ENCODE data around the gene PDZD8. TPM values are rescaled to one million over a fixed set of nuclear protein-coding genes. Genes with fewer than 3 reads are reported as not detected.

PDZD8 gene
- total RNA-seq, 4 donors from 2014 or later = 15.9 to 25.0 (median 18.1) TPM

DNA sequence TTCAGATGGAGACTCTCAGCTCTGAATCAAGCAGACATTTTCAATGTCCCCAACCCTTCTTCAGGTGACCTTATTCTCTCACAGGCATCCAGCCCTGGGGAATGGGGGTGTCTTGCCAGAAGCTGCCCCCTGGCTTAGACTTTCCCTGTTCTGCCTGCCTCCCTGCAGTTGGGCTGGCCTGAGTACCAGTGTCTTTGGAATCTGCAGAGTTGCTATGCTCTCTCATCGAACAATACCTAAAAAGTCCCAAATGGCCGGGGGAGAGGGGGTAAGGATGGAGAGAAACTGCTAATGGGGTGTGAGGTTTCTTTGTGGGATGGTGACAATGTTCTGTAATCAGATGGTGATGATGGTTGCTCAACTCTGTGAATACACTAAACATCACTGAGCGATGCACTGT lies 113.7 kb downstream of the PDZD8 start:
- in situ Hi-C loops (cut with MboI; ENCODE audit: low sequenced_read_pairs in 4 of 4) = no loop called here
- ATAC-seq = no peak
- DNase-seq = no peak
- Histone ChIP-seq H3K27ac (no peak overlapping the region), H3K27me3 (peaks cover 6 to 29% (median 14%) of the 10 kb centered on the region in 3 donors), H3K4me3 (no peak overlapping the region), H3K36me3 (no peaks in the 10 kb centered on the region), H3K9me3 (no peaks in the 10 kb centered on the region), H3K4me1 (no peaks in the 10 kb centered on the region)
- intact Hi-C loops (cut with DNase I; ENCODE audit: low total_unique reads) = no loop called here
- TF ChIP-seq POLR2A (IDR thresholded peaks at IDR 0.05) = no peak
- TF ChIP-seq CTCF (IDR thresholded peaks at IDR 0.05 in 4 of 5, conservative IDR thresholded peaks at IDR 0.05 in 1 of 5) = no peak

GRCh38 chr10:117260084-117260483 lies 115.2 kb downstream of the PDZD8 start:
- DNase-seq (no peak), ATAC-seq (no peak)
- Histone ChIP-seq H3K27ac (no peak overlapping the region), H3K4me3 (no peak overlapping the region), H3K9me3 (no peaks in the 10 kb centered on the region), H3K4me1 (no peaks in the 10 kb centered on the region), H3K27me3 (peaks cover 6 to 29% (median 14%) of the 10 kb centered on the region in 3 donors), H3K36me3 (no peaks in the 10 kb centered on the region)
- TF ChIP-seq CTCF (IDR thresholded peaks at IDR 0.05 in 4 of 5, conservative IDR thresholded peaks at IDR 0.05 in 1 of 5) (no peak), POLR2A (IDR thresholded peaks at IDR 0.05) (no peak)
- in situ Hi-C loops (cut with MboI; ENCODE audit: low sequenced_read_pairs in 4 of 4) (no loop called here), intact Hi-C loops (cut with DNase I; ENCODE audit: low total_unique reads) (no loop called here)

DNA sequence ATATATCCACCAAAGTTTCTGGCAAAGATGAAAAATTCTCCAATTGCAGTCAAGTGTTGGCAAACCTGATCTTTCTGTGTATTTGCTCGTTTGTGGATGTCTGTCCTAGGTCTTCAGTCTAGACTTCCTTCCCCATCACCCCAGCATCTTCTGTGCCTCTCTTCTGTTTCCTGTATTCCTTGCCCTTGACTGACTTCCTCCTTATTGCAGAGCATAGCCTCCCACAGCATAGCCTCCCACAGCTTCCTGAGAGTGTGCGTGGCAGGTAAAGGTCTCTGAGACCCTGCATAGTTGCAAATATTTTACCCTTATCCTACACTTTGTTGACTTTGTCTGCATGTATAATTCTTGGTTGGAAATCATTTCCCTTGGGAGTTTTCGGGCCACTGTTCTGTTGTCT lies 116.0 kb downstream of the PDZD8 start:
- Histone ChIP-seq H3K36me3 (no peaks in the 10 kb centered on the region), H3K4me1 (no peaks in the 10 kb centered on the region), H3K4me3 (no peak overlapping the region), H3K27ac (no peak overlapping the region), H3K9me3 (no peaks in the 10 kb centered on the region), H3K27me3 (peaks cover 6 to 29% (median 14%) of the 10 kb centered on the region in 3 donors)
- intact Hi-C loops (cut with DNase I; ENCODE audit: low total_unique reads) (no loop called here), in situ Hi-C loops (cut with MboI; ENCODE audit: low sequenced_read_pairs in 4 of 4) (no loop called here)
- DNase-seq = no peak
- ATAC-seq = no peak
- no peak for TF ChIP-seq POLR2A (IDR thresholded peaks at IDR 0.05)
- no peak for TF ChIP-seq CTCF (IDR thresholded peaks at IDR 0.05 in 4 of 5, conservative IDR thresholded peaks at IDR 0.05 in 1 of 5)

GRCh38 chr10:117257721-117258120 lies 117.5 kb downstream of the PDZD8 start:
- Histone ChIP-seq H3K36me3 (no peaks in the 10 kb centered on the region), H3K4me1 (no peaks in the 10 kb centered on the region), H3K4me3 (no peak overlapping the region), H3K27ac (no peak overlapping the region), H3K27me3 (peaks cover 6 to 27% (median 14%) of the 10 kb centered on the region in 3 donors), H3K9me3 (no peaks in the 10 kb centered on the region)
- ATAC-seq = no peak
- in situ Hi-C loops (cut with MboI; ENCODE audit: low sequenced_read_pairs in 4 of 4) (no loop called here), intact Hi-C loops (cut with DNase I; ENCODE audit: low total_unique reads) (no loop called here)
- TF ChIP-seq CTCF (IDR thresholded peaks at IDR 0.05 in 4 of 5, conservative IDR thresholded peaks at IDR 0.05 in 1 of 5) (no peak), POLR2A (IDR thresholded peaks at IDR 0.05) (no peak)
- DNase-seq = no peak

GRCh38 chr10:117256910-117257309 lies 118.3 kb downstream of the PDZD8 start:
- ATAC-seq (no peak), DNase-seq (no peak)
- Histone ChIP-seq H3K4me1 (no peaks in the 10 kb centered on the region), H3K9me3 (no peaks in the 10 kb centered on the region), H3K4me3 (no peak overlapping the region), H3K27ac (no peak overlapping the region), H3K36me3 (no peaks in the 10 kb centered on the region), H3K27me3 (peaks cover 6 to 25% (median 9%) of the 10 kb centered on the region in 3 donors)
- intact Hi-C loops (cut with DNase I; ENCODE audit: low total_unique reads) = no loop called here
- no peak for TF ChIP-seq CTCF (IDR thresholded peaks at IDR 0.05 in 4 of 5, conservative IDR thresholded peaks at IDR 0.05 in 1 of 5)
- no peak for TF ChIP-seq POLR2A (IDR thresholded peaks at IDR 0.05)
- in situ Hi-C loops (cut with MboI; ENCODE audit: low sequenced_read_pairs in 4 of 4) = no loop called here
